ENCODE data around the gene NECTIN1.

The NECTIN1 gene

DNA sequence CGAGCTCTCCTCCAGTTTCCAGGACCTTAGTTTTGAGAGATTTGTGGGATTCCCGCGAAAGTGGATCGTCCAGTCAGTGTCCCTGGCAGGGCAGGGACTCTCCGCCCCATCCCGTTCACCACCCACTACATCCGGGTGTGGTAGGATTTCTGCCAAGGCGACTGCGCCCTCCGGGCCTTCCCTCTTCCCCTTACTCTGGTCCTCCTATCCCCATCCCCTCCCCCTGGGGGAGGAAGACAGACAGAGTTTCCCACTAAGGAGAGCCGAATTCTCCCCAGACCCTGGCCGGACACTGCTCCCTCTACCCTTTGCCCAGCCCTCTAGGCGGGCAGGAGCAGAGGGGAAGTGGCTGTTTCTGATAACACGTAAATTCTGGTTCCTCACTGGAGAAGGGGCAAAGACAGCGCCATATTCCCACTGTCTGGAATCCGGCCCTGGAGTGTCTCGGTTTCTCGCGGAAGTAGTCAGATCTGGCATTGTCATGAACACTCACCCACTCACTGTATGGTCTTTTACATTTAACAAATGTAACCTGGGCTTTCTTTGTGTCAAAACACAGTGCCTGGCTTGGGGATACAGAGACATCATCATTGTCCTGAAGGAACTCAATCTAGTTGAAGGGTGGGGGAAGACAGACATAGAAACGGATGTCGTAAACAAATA, 1.1 kb upstream of the NECTIN1 start:
- DNase-seq (ENCODE audit: low read depth): peak; percentile 42

DNA sequence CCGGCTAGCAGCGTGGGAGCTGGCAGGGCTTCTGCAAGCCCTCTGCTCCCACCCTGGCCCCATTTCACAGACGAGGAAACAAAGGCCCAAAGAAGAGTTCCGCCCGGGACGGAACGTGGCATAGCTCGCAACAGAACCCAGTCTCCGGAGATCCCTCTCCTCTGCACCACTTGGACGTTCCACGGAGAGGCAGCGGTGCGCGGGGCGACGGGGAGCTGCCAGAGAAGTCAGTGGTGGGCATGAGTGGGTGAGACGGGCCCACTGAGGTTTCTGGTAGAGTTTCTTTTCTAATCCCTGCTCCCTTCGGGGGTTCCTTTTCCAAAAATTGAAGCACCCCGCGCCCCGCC, 554 bp upstream of the NECTIN1 start:
- DNase-seq (ENCODE audit: low read depth): no peak

DNA sequence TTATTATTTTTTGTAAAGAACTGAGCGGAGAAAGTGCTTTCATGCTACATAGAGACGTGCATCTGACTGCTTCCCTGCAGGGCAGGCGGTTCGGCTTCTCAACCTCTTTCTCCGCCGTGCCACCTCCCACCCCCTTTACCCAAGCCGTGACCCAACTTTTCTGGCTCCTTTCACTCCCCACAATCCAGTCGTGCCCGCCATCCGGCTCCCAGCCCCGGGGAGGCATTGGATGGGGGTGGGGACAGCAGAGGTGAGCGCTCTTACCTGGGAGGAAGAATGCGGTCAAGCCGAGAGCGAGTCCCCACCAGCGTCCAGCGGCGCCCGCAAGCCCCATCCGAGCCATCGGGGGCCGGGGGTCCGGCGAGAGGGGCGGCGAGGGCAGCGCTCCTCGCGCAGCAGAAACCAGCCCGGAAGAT, 781 bp downstream of the NECTIN1 start:
- DNase-seq (ENCODE audit: low read depth): no peak

DNA sequence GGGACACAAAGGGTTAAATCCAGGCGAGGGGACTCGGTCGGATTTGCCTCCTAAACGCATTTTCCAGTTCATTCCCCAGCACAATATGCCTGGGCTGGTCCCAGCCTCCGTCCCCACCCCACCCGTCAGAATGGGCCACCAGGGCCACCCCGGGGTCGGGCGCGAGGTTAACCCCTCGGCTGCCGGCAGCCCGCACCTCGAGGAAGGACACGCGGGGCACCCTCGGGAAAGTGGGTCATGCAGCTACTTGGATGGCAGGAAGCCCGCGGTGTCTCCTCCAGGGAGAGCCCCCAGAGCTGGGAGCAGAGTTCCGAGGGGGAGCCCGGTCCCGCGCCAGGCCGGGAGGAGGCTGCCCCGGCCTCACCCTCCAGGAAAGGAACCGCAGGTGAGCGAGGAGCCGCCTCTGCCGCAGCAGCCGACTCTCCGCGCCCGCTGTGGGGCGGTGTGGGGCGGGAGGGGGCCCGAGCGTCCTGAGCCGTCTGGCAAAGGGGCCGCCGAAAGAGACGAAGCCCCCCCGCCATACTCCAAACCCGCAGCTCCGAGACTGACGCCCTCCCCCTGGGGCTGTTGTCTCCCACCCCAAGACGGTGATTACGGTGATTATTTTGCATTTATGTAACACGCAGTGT, 1.4 kb downstream of the NECTIN1 start:
- no peak for DNase-seq (ENCODE audit: low read depth)

DNA sequence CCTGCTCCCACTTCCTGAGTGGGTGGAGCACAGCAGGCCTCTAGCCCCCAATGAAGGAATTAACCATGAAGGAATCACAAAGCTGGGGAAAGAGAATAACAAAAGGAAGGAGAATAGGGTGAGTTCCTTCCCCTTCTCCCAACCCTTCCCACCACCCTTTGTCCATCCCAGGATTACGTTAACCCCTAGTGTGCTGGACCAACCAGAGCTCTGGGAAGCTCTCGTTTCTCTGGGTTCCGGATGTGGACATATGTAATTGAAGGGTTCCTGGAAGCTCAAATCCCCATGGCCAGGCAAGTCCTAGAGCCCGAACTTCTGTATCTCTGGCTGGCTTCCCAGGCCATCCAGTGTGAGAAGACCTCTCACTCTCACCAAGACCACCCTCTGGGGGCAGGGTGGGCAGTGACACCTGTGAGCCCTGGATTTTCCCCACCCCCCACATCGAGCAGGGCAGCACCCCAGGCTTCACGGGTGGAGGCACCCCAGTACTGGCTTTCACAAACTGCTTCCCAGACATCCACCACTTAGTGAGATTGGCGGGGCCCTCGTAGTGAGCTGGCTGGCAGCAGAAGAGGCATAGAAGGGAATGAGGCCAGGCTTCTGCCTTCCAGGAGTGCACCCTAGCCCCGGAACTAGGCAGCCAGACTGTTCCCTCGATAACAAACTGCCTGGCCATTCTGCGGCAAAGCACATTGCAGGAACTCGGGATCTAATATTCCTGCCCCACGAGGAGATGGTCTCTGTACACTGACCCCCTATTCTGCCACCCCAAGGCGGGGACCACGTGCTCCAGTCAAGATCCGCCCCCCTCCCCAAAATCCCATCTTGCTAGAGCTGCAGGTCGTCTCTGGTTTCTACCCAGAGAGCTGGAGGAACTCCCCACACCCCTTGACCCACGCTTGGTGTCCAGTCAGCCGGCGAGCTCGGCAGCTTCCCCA, 2.1 kb downstream of the NECTIN1 start:
- DNase-seq (ENCODE audit: low read depth): no peak

DNA sequence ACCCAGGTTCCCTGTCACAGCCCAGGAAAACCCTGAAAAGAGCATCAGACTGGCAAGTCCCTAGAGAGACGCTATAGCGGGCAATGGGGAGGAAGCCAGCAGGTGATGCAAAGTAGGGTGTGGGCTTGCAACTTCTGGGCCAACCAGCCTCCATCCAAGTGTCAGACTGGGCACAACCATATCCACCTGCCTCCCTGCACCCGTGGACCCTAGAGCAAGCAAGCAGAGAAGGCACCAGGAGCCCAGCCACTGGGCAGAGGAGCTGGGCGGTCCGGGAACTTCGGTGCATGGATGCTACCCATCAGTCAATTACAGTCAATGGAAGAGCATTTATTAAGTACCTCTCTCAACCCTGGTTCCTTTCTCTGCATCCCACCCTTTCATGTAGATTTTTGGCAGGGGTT, 2.8 kb downstream of the NECTIN1 start:
- DNase-seq (ENCODE audit: low read depth): no peak

DNA sequence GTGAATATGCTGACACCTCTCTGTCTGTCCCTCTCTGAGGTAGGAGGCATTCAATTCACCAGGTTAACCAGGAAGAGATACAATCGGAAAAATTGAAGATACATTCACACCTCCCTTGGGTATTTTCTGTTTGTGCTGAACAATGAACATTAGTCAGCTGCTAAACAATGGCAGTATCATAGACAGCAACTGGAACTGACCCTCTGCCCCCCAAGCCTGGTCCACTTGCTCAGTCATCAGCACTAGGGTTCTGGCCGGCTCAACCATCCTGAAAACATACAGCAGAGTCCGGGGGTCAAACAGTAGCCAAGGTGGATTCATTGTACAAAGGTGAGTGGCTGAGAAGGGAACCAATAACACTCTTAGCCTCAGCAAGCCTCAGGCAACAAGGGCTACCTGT, 4.0 kb downstream of the NECTIN1 start:
- DNase-seq (ENCODE audit: low read depth): no peak

DNA sequence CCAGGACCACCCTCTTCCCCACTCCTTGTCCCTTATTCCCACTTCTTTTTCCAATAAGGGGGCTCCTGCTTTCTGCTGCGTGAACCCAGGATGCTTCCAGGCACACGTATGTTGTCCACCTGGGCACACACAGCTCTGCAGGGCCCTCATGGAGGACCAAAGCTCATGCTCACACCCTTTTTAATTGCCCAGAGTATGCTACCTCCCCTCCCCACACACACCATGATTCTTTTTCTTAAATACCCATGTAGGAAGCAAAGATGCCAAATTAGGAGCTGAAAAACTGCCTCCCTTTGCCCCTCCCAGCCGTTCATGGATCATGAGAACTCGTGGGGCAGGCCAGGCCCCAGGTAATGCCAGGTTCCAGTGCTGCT, 5.1 kb downstream of the NECTIN1 start:
- no peak for DNase-seq (ENCODE audit: low read depth)

DNA sequence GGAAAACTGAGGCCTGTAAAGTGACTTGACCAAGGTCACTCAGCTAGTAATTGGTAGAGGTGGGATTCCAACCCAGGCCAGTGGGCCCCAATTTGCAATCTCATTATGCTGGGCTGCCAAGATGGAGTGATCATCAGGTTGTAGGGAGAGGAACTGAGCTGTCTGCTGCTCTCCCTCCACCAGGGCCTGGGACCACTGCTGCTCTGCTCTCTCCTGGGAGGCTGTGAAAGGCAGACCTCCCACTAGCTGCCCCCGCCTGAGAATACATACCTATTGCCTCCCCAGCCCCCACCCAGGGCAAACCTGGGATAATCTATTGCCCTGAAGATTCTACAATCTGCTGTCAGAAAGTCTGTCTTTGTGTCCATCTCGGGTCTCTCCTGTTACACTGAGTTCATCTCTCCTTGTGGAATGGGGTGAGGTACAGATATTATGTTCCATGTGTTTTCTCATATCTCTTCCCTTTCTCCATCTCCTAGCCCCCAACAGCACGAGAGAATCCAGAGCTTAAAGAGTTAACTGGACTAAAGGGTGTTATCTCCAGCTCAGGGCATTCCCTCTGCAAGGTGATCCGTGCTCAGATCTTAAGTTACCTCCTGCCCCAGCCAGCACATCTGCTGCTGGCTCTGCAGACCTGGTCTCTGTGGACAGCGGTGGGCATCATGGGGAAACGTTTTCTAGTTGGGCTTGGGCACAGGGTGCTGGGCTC, 5.6 kb downstream of the NECTIN1 start:
- no peak for DNase-seq (ENCODE audit: low read depth)

DNA sequence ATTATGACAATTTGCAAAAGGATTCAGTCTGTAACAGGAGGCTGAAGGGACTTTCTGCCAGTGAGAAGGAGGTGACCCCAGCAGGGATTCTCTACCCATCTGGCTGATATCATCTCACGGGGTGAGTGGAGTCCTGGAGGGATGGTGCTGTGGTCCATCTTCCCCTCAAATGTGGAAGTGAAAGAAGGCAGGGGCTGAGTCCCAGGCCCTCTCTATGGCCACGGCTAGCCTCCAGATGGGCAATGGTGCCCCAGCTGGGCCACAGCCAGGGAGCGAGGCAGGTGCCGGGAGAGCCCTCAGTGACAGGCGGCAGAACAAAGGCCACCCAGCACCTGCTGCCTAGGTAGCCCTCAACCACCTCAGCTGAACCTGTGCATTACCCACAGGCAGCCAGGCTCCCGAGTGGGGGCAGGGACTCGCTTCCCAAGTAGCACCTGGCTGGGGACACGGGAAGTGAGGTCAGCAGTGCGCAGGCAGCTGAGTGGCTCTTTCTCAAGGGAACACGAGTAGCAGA, 6.7 kb downstream of the NECTIN1 start:
- no peak for DNase-seq (ENCODE audit: low read depth)

DNA sequence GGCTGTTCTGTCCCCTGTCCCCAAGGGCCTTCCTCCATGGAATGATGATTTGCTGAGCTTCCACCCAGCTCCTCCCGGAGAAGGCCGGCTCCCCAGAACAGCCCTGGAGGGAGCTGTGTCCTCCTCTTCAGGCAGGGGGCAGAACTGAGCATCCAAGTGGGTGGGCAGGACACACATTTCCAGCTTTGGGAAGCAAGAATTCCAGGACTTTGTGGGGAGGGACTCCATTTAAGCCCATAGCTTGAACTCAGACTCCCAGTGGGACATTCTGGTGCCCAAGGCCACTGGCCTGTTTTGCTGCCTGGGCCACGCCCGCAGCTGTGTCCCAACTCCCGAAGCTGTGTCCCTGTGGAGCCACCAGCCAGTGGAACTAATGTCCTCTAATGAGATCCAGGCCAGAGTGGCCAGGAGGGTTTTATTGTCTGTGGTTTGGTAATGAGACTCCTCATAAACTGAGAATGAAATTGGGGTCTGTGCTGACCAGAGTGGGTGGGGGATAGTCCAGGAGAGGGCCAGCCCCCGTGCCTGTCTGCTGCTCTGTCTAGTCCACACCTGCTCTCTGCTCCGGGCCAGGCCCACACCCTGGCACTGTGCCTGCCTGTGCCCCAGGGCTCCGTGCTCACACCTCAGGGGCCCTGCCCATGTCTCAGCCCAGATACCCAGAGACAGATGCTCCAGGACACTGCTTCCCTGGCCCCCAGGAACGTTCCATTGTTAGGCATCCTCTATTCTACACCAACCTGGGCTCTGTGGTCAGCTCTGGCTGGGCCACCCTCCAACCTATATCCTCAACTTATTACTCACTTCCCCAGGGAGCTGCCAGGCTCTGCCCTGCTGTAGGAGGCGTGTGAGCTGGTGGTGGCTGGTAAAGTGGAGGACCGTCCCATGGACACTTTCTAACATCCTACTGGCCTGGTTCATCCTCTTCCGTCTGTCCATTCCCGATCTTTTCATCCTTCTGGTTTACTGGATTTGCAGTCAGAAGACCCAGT, 7.6 kb downstream of the NECTIN1 start:
- no peak for DNase-seq (ENCODE audit: low read depth)

DNA sequence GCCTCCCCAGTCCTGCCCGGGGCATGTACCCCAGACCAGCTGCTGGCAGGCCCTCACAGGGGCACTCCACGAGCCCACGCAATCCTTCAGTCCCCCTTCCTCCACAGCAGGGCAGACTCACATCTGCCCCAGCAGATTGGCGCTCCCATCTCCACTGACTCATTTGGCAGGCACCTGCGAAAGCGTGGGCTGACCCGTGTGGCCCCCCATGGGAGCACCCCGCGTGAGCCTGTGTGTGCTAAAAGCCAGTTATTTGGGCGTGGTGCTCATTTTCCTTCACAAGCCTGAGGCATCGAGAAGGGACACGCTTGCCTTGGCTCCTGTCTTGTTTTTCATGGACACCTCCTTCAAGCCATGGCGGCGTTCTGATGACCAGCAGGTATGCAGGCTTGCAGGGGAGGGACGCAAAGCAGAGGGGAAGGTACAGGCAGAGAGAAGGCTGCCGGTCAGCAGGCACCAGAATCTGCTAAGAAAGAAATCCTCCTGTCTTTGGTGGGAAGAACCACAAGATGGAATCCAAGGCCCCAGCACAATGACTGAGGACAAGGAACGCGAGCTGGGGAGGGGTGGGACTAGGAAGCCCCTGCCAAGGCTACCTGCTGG, 8.6 kb downstream of the NECTIN1 start:
- no peak for DNase-seq (ENCODE audit: low read depth)

DNA sequence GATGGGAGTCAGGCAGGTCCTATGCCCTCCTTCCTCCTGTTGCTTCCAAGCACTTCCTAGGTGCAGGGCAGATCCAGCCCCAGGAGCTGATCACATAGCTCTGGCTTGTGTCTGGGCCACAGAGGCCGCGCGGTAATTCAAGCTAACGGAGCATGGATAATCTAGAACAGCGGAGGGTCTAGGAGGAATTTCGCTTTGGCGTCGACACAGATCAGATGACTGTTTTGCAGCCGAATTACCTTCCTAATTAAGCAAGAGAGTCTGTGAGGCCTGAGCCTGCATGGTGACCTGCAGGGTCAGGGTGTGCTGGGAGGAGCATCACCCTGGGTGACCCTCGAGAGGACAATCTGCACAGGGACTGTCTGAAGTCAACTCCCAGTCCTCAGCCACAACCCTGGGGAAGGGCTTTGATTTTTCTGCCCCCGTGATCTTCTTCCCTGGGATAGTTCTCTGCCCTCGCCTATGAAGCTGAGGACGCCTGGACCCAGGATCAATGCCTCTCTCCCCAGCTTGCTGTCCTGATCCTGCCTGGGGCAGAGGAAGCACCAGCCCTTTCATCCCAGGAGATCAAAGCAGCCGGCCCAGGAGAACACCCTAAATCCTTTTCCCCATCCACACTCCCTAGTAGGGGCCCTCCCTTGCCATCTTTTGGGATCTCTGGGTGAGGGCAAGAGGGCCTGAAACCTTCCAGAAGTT, 11.0 kb downstream of the NECTIN1 start:
- no peak for DNase-seq (ENCODE audit: low read depth)

DNA sequence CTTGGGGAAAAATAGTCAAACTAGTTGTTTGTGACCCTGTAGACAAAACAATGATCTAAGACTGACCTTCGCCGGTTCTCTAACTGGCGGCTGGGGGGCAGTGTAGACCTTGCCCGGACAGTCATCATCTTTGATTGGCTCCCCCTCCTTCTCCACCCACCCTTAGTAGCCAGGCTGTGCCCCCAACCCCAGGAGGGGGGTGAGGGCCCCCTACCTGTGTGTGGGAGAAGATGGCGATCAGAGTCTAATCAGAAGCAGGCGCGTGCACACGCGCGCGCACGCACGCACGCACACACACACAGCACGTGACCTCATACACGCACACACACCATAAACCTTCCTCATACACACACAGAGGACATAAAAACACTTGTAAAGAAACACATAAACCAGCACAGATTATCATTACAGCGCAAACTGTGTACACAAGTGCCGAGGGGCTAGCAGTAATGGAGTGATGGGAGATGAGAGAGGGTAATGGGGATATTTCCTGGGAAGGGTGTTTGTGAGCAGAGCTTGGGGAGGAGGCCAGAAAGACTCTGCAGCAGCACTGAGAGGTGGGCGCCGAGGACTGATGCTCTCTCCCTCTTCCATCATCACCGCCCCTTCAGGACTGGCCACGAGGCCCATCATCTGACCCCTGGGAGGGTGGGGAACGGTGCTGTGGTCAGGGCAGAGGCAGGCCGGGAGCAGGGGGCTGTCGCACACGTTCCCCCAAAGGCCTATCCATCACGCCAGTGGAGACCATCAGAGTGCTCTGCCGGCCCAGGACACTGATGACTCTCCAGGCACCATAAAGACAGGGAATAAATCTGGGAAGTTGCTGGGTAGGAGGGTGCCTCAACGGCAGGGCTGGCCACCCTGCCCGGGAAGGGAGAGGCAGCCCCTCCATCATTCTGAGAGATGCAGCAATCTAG, 12.2 kb downstream of the NECTIN1 start:
- DNase-seq (ENCODE audit: low read depth): no peak

DNA sequence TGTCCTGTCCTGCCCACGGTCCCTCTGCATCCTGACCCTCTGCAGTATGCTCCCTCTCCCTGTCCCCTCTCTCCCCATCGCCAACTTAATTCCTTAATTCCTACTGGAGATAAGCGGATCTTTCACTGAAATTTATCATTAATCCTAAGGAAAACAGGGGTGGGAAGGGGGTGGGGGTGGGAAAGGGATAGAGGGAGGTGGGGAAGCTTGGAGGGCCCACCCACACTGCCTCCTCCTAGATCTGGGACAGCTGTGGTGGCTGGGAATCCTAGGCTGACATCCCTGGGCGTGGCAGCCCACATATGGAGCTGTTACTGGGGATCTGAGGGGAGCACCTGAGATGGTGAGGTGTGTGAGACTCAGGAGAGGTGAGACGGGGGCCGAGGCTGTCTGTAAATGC, 14.4 kb downstream of the NECTIN1 start:
- DNase-seq (ENCODE audit: low read depth): no peak

DNA sequence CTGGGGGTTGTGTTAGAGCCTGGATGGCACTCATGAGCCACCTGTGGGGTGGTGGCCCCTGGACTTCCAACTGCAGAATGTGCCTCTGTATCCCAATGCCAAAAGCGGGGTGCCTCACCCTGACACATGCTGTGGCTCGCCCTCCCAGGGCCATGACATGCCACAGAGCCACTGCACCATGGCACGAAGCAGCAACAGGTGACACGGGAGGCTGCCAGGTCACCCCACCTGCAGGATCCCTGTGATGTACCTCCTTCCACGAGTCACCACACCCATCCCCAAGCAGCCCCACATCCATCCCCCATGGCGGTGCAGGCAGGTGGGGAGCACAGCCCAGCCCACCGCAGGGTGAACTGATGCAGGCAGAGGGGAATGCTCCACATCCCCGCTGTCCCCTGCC, 14.8 kb downstream of the NECTIN1 start:
- no peak for DNase-seq (ENCODE audit: low read depth)

DNA sequence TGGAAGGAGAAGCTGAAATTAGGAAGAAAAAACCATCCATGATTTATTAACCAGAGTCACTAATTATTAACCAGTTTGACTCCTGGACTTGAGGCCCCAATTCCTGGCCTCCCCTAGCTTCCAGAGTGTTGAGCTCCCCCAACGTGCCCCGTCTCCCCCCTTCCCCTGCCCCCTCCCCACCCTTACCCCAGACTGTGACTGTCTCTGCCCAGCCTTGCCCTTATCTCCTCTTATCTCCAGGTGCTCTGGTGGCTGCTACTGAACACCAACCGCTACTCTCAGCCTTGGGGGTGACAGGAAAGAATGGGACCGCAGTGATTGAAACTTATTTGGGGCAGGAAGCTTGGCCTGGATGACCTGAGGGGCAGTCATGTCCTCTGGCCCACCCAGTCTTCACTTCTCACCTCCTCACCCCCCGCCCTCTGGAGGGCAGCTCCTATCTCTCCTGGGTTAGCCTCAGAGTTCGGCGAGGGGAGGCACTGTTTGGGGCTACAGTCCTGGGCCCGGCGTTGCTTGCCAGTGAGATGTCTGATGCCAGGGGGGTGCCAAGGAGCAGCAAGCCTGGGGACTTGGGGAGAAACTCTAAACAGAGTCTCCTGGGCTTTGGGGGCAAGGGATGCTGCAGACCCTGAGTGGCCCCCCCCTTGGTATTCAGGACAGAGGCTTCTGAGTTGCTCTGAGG, 15.5 kb downstream of the NECTIN1 start:
- DNase-seq (ENCODE audit: low read depth): no peak
